Non-pigmented ciliary epithelial cell (primary cell): ENCODE measurements around the gene ITPR2.
A peak's percentile ranks its signal among the peaks of the same experiment; 100 is the strongest.
"Not testable (repeated sequence)": the region's sequence is repeated elsewhere in the genome, so short reads cannot be mapped to it uniquely, and the experiment has no call there.

Experiments used
- DNase-seq: peaks from one replicate; pipeline ENCODE4 v3.0.0-alpha.2; 2010; ENCODE audit warnings: low read depth

Gene ITPR2

GRCh38 chr12:26700430-26700829 lies 132.6 kb downstream of the ITPR2 start:
- no peak for DNase-seq

GRCh38 chr12:26699237-26699636 lies 133.8 kb downstream of the ITPR2 start:
- no peak for DNase-seq

GRCh38 chr12:26698186-26698585 lies 134.8 kb downstream of the ITPR2 start:
- DNase-seq, result no peak

DNA sequence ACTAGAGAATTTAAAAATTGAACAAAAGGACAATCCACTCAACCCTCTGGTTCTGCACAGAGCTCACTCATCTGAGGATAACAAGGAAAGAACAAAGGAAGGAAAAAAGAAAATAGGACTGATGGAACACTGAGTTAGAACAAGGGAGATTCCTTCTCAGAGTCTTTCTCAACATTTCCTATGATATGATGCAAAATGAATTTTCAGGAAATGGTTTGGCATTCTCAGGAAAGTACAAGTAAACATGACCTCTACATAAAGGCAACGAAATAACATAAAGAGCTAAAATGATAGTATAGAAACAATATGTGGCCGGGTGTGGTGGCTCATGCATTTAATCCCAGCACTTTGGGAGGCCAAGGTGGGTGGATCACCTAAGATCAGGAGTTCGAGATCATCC lies 135.8 kb downstream of the ITPR2 start:
- no peak for DNase-seq

GRCh38 chr12:26696613-26697092 lies 136.3 kb downstream of the ITPR2 start:
- DNase-seq, result no peak

DNA sequence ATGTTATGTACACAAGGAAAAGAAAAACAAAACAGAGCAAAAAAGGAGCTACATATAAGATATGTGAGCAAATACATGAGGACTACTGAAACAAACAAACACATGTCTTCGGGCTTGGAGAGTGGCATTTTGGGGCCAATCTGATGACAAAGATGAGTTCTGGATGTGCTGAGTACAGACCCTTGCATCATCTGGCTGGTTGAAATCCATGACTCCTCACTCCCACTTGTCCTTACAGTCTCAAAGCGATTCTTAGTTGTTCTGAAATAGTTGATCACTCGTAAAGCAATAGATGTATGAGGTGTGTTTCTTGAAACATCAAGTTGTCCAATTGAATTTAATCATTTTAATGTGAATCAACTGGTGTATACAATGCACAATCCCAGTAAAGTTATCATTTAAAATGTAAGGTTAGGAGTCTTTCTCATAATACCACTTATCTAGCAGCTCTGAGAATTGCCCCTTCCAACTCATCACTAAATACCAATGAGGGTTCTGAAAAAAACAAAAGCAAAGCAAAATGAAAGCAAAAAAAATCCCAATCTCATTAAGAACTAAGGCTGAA lies 136.9 kb downstream of the ITPR2 start:
- DNase-seq, result no peak

- DNase-seq, result no peak
These were observed 138.6 kb downstream of the ITPR2 start for GRCh38 chr12:26694402-26694801.

- no peak for DNase-seq
These were observed 140.6 kb downstream of the ITPR2 start for GRCh38 chr12:26692407-26692806.

DNA sequence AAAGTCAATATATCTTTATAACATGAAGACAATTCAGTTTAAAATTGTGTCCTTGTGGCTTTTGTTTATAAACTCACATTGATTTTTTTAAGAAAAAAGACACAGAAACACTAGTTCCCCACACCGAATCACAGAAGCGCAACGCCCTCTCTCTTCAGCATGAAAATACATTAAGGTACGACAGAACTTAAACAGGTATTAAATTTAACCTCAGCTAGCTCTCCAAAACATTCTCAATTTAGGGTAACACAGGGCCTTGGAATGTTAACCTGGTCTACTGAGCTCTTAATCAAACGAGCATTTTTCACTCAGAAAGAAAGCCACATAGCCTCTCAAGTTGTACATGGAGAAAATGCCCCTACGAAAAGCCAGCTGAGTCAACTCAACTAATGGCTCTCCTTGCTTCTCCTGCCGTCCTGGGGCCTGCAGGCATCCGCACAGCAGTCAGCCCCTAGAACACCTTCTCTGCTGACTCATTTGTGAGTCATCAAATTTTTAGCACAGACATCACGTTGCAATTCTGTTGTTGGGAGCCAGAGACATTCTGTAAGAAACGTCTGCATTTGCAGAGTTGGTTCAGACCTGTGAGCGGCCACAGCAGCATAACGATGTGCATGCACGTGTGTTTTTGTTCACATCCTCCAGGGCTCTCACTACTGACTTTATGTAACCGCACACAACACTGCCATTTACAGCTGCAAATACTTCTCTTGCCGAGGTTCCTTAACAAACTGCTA lies 141.6 kb downstream of the ITPR2 start:
- DNase-seq, result peak; percentile 96

- no peak for DNase-seq
These were observed 142.4 kb downstream of the ITPR2 start for GRCh38 chr12:26690601-26691000.

GRCh38 chr12:26689281-26689841 lies 143.6 kb downstream of the ITPR2 start:
- no peak for DNase-seq

DNA sequence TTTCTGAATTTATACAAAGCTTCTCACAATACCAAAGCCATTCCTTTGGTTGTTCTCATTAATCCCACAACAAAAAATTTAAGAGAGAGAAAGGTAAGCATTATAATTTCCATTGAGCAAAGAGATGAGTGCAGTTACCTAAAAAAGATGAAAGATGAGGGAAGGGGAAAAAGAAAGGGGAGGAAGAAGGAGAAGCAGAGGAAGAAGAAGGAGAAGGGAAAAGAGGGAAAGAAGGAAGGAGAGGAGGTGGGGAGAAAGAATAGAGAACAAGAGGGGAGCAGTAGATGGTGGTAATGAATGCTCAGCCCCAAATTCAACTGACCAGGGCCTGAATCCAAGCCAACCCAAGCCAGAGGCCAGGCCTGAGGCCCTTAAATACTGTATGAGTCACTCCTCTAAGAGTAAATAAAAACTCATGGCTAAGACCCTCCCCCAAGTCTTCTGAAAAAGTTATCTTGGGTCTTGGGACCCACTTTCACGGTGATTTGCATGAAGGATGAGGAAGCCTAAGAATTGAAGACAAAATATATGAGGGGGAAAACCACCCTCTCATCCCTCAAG lies 144.6 kb downstream of the ITPR2 start:
- no peak for DNase-seq

DNA sequence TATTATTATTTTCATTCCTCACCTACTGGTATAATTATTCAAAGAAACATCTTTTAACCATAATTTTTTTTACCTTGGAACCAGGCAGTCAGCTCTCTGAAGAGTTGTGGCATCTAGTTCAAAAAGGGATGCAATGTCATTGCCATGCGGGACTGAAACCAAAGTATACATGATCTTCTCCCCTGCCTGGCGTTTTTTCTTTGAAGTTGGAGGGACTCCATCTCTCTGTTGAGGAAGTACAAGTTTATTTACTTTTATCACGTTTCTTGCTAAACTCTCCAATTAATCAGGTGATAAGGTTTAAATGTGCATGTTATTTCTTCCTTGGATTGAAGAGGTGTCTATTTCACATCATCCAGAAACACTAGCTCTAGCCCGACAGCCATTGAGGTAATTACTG lies 146.6 kb downstream of the ITPR2 start:
- no peak for DNase-seq

GRCh38 chr12:26684101-26684500 lies 148.9 kb downstream of the ITPR2 start:
- DNase-seq, result no peak

GRCh38 chr12:26683443-26683842 lies 149.6 kb downstream of the ITPR2 start:
- no peak for DNase-seq

- no peak for DNase-seq
These were observed 152.1 kb downstream of the ITPR2 start for GRCh38 chr12:26680727-26681455.

GRCh38 chr12:26678697-26679660 lies 154.0 kb downstream of the ITPR2 start:
- no peak for DNase-seq

- DNase-seq, result not testable (repeated sequence)
These were observed 161.5 kb downstream of the ITPR2 start for GRCh38 chr12:26671487-26671886.

DNA sequence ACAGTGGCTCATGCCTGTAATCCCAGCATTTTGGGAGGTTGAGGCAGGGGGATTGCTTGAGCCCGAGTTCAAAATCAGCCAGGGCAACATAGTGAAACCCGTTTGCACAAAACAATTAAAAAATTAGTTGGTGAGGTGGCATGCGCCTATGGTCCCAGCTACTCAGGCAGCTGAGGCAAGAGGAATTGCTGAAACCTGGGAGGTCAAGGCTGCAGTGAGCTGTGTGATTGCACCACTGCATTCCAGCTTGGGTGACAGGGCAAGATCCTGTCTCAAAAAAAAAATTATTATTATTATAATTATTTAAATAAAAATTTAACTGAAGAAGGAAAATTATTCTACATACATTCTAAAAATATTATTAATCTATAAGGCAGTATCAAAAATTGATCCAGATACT lies 164.1 kb downstream of the ITPR2 start:
- no peak for DNase-seq

GRCh38 chr12:26668230-26668629 lies 164.8 kb downstream of the ITPR2 start:
- no peak for DNase-seq

DNA sequence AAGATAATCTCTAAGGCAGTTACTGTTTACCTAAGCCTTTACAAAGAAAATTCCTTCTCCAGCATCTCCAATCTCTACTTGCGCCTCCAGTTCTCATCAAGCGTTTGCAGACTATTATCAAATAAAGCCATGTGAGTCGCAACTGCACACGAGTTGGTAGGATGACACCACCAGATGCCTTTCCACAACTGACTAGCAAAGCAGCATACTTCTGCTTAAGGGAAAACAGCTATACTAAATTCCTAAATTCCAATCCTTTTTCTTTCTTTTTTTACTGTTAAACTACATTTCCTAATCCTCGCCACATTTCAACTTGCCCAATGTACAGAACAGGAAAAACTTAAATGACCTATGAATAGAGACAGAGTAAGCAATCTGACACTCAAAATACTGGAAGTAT lies 166.7 kb downstream of the ITPR2 start:
- no peak for DNase-seq
